Tibial nerve (tissue), 4 donors: ENCODE data around the gene TAF12.

Experiments used
- EP300 ChIP-seq, 2 donors: sonication (generic); formaldehyde crosslinking; IDR thresholded peaks; one replicate each; pipeline ENCODE4 v1.6.1; 2017; ENCODE audit warnings: antibody characterized with exemption in 2 of 2, mild to moderate bottlenecking in 1 of 2
- POLR2A ChIP-seq, 2 donors: fragments of 450-650 bp; IDR thresholded peaks; one replicate each; pipeline ENCODE4 v1.6.1; 2017; ENCODE audit warnings: antibody characterized with exemption in 2 of 2, mild to moderate bottlenecking in 2 of 2, moderate library complexity in 2 of 2
- TF ChIP-seq, protein P1 (sequence below), 5 experiments: fragments of 200-600 bp in 3 of 5; fragments of 450-650 bp in 2 of 5; sonication (generic) in 3 of 5; IDR thresholded peaks; one replicate each; pipeline ENCODE4 v1.5.1; 2016 to 2019; ENCODE audit warnings: antibody characterized with exemption in 5 of 5, mild to moderate bottlenecking in 3 of 5, moderate library complexity in 2 of 5

GRCh38 chr1:28604411-28604810 lies 38.5 kb downstream of the TAF12 start:
- TF ChIP-seq, protein P1, sequence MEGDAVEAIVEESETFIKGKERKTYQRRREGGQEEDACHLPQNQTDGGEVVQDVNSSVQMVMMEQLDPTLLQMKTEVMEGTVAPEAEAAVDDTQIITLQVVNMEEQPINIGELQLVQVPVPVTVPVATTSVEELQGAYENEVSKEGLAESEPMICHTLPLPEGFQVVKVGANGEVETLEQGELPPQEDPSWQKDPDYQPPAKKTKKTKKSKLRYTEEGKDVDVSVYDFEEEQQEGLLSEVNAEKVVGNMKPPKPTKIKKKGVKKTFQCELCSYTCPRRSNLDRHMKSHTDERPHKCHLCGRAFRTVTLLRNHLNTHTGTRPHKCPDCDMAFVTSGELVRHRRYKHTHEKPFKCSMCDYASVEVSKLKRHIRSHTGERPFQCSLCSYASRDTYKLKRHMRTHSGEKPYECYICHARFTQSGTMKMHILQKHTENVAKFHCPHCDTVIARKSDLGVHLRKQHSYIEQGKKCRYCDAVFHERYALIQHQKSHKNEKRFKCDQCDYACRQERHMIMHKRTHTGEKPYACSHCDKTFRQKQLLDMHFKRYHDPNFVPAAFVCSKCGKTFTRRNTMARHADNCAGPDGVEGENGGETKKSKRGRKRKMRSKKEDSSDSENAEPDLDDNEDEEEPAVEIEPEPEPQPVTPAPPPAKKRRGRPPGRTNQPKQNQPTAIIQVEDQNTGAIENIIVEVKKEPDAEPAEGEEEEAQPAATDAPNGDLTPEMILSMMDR (IDR thresholded peaks at IDR 0.05), result no peak
- no peak for TF ChIP-seq EP300 (IDR thresholded peaks at IDR 0.05)
- no peak for TF ChIP-seq POLR2A (IDR thresholded peaks at IDR 0.05)
